Transverse colon (tissue), 4 donors: Measurements from ENCODE around the gene GTF2IRD1.
"Not testable (repeated sequence)": the region's sequence is repeated elsewhere in the genome, so short reads cannot be mapped to it uniquely, and the experiment has no call there.

Experiments used
- POLR2AphosphoS5 ChIP-seq, 3 donors: sonication (generic); formaldehyde crosslinking; IDR thresholded peaks; one replicate each; pipeline ENCODE4 v1.6.1; 2016; ENCODE audit warnings: antibody characterized with exemption in 3 of 3
- TF ChIP-seq, protein P1 (sequence below), 5 experiments: fragments of 200-600 bp in 3 of 5; fragments of 450-650 bp in 2 of 5; sonication (generic) in 3 of 5; IDR thresholded peaks; 1 replicate in 2 of 5; 2 replicates in 3 of 5; pipeline ENCODE4 v1.5.1; 2016 to 2017; ENCODE audit warnings: antibody characterized with exemption in 5 of 5, inconsistent platforms in 3 of 5, mild to moderate bottlenecking in 2 of 5, moderate library complexity in 1 of 5

- TF ChIP-seq, protein P1, sequence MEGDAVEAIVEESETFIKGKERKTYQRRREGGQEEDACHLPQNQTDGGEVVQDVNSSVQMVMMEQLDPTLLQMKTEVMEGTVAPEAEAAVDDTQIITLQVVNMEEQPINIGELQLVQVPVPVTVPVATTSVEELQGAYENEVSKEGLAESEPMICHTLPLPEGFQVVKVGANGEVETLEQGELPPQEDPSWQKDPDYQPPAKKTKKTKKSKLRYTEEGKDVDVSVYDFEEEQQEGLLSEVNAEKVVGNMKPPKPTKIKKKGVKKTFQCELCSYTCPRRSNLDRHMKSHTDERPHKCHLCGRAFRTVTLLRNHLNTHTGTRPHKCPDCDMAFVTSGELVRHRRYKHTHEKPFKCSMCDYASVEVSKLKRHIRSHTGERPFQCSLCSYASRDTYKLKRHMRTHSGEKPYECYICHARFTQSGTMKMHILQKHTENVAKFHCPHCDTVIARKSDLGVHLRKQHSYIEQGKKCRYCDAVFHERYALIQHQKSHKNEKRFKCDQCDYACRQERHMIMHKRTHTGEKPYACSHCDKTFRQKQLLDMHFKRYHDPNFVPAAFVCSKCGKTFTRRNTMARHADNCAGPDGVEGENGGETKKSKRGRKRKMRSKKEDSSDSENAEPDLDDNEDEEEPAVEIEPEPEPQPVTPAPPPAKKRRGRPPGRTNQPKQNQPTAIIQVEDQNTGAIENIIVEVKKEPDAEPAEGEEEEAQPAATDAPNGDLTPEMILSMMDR (IDR thresholded peaks at IDR 0.05), result not testable (repeated sequence)
- TF ChIP-seq POLR2AphosphoS5 (IDR thresholded peaks at IDR 0.05), result not testable (repeated sequence)
Observed at GRCh38 chr7:74650493-74651132, 196.9 kb downstream of the GTF2IRD1 start.
